ENCODE data around the gene PPARG. TPM values are rescaled to one million over a fixed set of nuclear protein-coding genes. Genes with fewer than 3 reads are reported as not detected.

Gene PPARG
- total and polyA plus RNA-seq, 10 of the 15 experiments (the other 5 are each of a cell fraction or from before 2014, with no cell fraction given), result 0.06 to 0.86 (median 0.12) TPM; not detected in 5

DNA sequence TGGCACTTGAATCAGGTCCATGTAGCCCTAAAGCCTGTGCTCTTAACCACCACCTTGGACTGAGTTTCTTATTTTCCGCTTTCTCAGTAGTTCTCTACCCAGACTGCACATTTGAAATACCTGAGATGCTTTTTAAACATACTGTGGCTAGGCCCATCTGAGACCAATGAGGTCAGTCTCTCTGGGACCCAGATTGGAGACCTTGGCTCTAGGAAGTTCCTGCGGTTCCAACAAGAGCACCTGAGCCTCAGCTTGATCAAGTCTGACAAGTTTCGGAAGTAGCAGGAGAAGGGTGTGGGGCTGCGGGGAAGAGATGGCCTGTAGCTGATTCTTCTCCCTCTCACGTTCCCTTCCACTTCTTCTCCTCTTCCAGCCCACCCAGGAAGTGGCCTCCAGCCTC is 183.9 kb downstream of the PPARG start:
- H4K20me1 ChIP-seq (ENCODE audit: control insufficient read depth, insufficient read depth), result no peaks in the 10 kb centered on the region
- ChIA-PET SMC1A (ENCODE audit: uncharacterized antibody, unreplicated experiment) (no interaction called here), CTCF (interaction anchor here (4.9 kb wide), 1 partner anchor 337 kb away, joined by 16 read pairs; no protein-coding TSS in a partner anchor), RAD21 (ENCODE audit: unreplicated experiment) (interaction anchor here (1.2 kb wide), 1 partner anchor 327 kb away, joined by 3 read pairs; no protein-coding TSS in a partner anchor), POLR2A (no interaction called here)
- TF ChIP-seq GABPA (IDR thresholded peaks at IDR 0.05; ENCODE audit: low read depth), result no peak
- no peak for TF ChIP-seq SMAD5 (IDR thresholded peaks at IDR 0.05; ENCODE audit: low read depth)
- TF ChIP-seq SP1 (IDR thresholded peaks at IDR 0.05; ENCODE audit: low read depth, low read length), result no peak
- no peak for TF ChIP-seq NR2C1 (IDR thresholded peaks at IDR 0.05)
- TF ChIP-seq SPI1 (IDR thresholded peaks at IDR 0.05; ENCODE audit: borderline replicate concordance, insufficient read depth, low read depth, low read length), result no peak
- TF ChIP-seq, protein P1, sequence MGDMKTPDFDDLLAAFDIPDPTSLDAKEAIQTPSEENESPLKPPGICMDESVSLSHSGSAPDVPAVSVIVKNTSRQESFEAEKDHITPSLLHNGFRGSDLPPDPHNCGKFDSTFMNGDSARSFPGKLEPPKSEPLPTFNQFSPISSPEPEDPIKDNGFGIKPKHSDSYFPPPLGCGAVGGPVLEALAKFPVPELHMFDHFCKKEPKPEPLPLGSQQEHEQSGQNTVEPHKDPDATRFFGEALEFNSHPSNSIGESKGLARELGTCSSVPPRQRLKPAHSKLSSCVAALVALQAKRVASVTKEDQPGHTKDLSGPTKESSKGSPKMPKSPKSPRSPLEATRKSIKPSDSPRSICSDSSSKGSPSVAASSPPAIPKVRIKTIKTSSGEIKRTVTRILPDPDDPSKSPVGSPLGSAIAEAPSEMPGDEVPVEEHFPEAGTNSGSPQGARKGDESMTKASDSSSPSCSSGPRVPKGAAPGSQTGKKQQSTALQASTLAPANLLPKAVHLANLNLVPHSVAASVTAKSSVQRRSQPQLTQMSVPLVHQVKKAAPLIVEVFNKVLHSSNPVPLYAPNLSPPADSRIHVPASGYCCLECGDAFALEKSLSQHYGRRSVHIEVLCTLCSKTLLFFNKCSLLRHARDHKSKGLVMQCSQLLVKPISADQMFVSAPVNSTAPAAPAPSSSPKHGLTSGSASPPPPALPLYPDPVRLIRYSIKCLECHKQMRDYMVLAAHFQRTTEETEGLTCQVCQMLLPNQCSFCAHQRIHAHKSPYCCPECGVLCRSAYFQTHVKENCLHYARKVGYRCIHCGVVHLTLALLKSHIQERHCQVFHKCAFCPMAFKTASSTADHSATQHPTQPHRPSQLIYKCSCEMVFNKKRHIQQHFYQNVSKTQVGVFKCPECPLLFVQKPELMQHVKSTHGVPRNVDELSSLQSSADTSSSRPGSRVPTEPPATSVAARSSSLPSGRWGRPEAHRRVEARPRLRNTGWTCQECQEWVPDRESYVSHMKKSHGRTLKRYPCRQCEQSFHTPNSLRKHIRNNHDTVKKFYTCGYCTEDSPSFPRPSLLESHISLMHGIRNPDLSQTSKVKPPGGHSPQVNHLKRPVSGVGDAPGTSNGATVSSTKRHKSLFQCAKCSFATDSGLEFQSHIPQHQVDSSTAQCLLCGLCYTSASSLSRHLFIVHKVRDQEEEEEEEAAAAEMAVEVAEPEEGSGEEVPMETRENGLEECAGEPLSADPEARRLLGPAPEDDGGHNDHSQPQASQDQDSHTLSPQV (IDR thresholded peaks at IDR 0.05), result no peak
- TF ChIP-seq SMARCA5 (IDR thresholded peaks at IDR 0.05), result no peak
- TF ChIP-seq CEBPB (IDR thresholded peaks at IDR 0.05; ENCODE audit: borderline replicate concordance in 1 of 2, low read depth in 2 of 2, low read length in 2 of 2), result no peak
- no peak for TF ChIP-seq STAT3 (IDR thresholded peaks at IDR 0.05; ENCODE audit: low read depth, low read length)
- TF ChIP-seq JUND (IDR thresholded peaks at IDR 0.05; ENCODE audit: low read depth, low read length), result no peak
- TF ChIP-seq ZNF207 (IDR thresholded peaks at IDR 0.05; ENCODE audit: borderline replicate concordance), result no peak
- no peak for TF ChIP-seq STAT1 (conservative IDR thresholded peaks at IDR 0.05)
- no peak for TF ChIP-seq KAT2A (conservative IDR thresholded peaks at IDR 0.05; ENCODE audit: control insufficient read depth, low read depth, low read length)
- no peak for TF ChIP-seq EZH2 (IDR thresholded peaks at IDR 0.05; ENCODE audit: borderline replicate concordance, control insufficient read depth, low read depth, low read length)
- no peak for TF ChIP-seq ASH2L (IDR thresholded peaks at IDR 0.05; ENCODE audit: borderline replicate concordance, low read depth)
- TF ChIP-seq E2F4 (IDR thresholded peaks at IDR 0.05; ENCODE audit: low read depth, low read length), result no peak
- TF ChIP-seq NRF1 (conservative IDR thresholded peaks at IDR 0.05; ENCODE audit: low read depth, low read length), result no peak
- no peaks in the 10 kb centered on the region for H3K4me1 ChIP-seq (ENCODE audit: control insufficient read depth, insufficient read depth, low read length)
- no peaks in the 10 kb centered on the region for H3K9me3 ChIP-seq (replicated peaks; ENCODE audit: control insufficient read depth, insufficient read depth, low read length)
- H3K27me3 ChIP-seq (replicated peaks in 1 of 2; ENCODE audit: control insufficient read depth in 2 of 2, insufficient read depth in 2 of 2, low read length in 1 of 2), result 0 out of 4 replicates have a peak, but pooled peaks cover 0 to 2% of the 10 kb centered on the region in 2 experiments
- no peak overlapping the region for H2AFZ ChIP-seq (ENCODE audit: control insufficient read depth, low read depth, low read length)
- intact Hi-C loops (cut with micrococcal nuclease; ENCODE audit: unreplicated experiment) (loop anchor here (10.0 kb wide), 1 partner anchor 178 kb away; no protein-coding TSS in a partner anchor), in situ Hi-C loops (cut with MboI) (no loop called here)
- no peak overlapping the region for H3K4me2 ChIP-seq (ENCODE audit: control insufficient read depth, insufficient read depth)
- H3K27ac ChIP-seq (ENCODE audit: control insufficient read depth, insufficient read depth), result no peak overlapping the region
- 30% methylated on average over 5 of the region's 5 CpGs for WGBS (ENCODE audit: insufficient coverage, insufficient replicate concordance, low lambda C conversion rate, missing lambda C conversion rate)
- no peak overlapping the region for H3K4me3 ChIP-seq
- H3K9ac ChIP-seq (ENCODE audit: control insufficient read depth, insufficient read depth, low read length), result no peak overlapping the region
- FAIRE-seq (no peak), DNase-seq (ENCODE audit: low read depth, low spot score) (no peak), ATAC-seq (no peak)
- BruUV-seq (replicated peaks), result no TSS peak
- no peaks in the 10 kb centered on the region for H3K79me2 ChIP-seq (ENCODE audit: control insufficient read depth, insufficient read depth, low read length)
- no peaks in the 10 kb centered on the region for H3K36me3 ChIP-seq (ENCODE audit: control insufficient read depth in 2 of 2, insufficient read depth in 2 of 2, low read length in 1 of 2)
